Spleen (tissue), 11 donors: Measurements from ENCODE around the gene PRSS22. TPM values are rescaled to one million over a fixed set of nuclear protein-coding genes. Genes with fewer than 3 reads are reported as not detected.
A peak's percentile ranks its signal among the peaks of the same experiment; 100 is the strongest.

Source experiments
- DNase-seq: peaks from one replicate; pipeline ENCODE4 v3.0.0-alpha.2; 2020
- H3K27ac ChIP-seq, 8 donors: fragments of 200-600 bp; sonication (generic) in 7 of 8; 1 replicate in 4 of 8; 2 replicates in 4 of 8; pipeline versions ENCODE4 v1.5.0 to v1.8.0; 2016 to 2021; ENCODE audit warnings: inconsistent platforms in 4 of 8, mild to moderate bottlenecking in 4 of 8, moderate library complexity in 1 of 8
- H3K27me3 ChIP-seq, 7 donors: fragments of 200-600 bp; sonication (generic) in 6 of 7; replicated peaks in 1 of 7; 1 replicate in 4 of 7; 2 replicates in 3 of 7; pipeline versions ENCODE4 v1.5.0 to v1.8.0; 2016 to 2021; ENCODE audit warnings: inconsistent platforms in 3 of 7, mild to moderate bottlenecking in 1 of 7
- H3K36me3 ChIP-seq, 6 donors: fragments of 200-600 bp; sonication (generic) in 5 of 6; 1 replicate in 4 of 6; 2 replicates in 2 of 6; pipeline versions ENCODE4 v1.5.0 to v1.8.0; 2016 to 2021; ENCODE audit warnings: inconsistent platforms in 2 of 6
- H3K4me1 ChIP-seq, 6 donors: fragments of 200-600 bp; sonication (generic) in 5 of 6; 1 replicate in 3 of 6; 2 replicates in 3 of 6; pipeline versions ENCODE4 v1.5.0 to v1.8.0; 2016 to 2021; ENCODE audit warnings: inconsistent platforms in 3 of 6
- H3K4me3 ChIP-seq, 8 donors: fragments of 200-600 bp; sonication (generic) in 7 of 8; 1 replicate in 4 of 8; 2 replicates in 4 of 8; pipeline versions ENCODE4 v1.5.0 to v1.8.0; 2016 to 2021; ENCODE audit warnings: inconsistent platforms in 4 of 8, mild to moderate bottlenecking in 4 of 8, moderate library complexity in 2 of 8
- H3K9me3 ChIP-seq, 8 donors: fragments of 200-600 bp; sonication (generic) in 7 of 8; 1 replicate in 4 of 8; 2 replicates in 4 of 8; pipeline versions ENCODE4 v1.5.0 to v1.8.0; 2016 to 2021; ENCODE audit warnings: inconsistent platforms in 4 of 8
- POLR2A ChIP-seq, 3 donors: fragments of 450-650 bp; IDR thresholded peaks; one replicate each; pipeline ENCODE4 v1.5.1; 2017; ENCODE audit warnings: antibody characterized with exemption in 3 of 3, mild to moderate bottlenecking in 1 of 3
- POLR2AphosphoS5 ChIP-seq, 3 donors: sonication (generic); formaldehyde crosslinking; IDR thresholded peaks; one replicate each; pipeline ENCODE4 v1.5.1; 2017; ENCODE audit warnings: antibody characterized with exemption in 3 of 3
- WGBS, 5 donors: extraction: QIAGEN DNeasy Blood & Tissue Kit in 3 of 5; methylation state at CpG; one replicate each; pipeline versions ENCODE4 v1.1.5 to v1.1.7; 2013 to 2018; 5-methylcytosine and 5-hydroxymethylcytosine counted together
- intact Hi-C: fragments of 100-400 bp; cut with DNase I; formaldehyde crosslinking; loops from one replicate; pipeline ENCODE4 v1.15.0; 2023; ENCODE audit warnings: low total_unique reads
- polyA plus RNA-seq, 3 donors: library from polyadenylated mRNA; stranded (reverse); fragments of 200-250 nt; gene quantifications; one replicate each; pipeline ENCODE4 v1.2.1, GENCODE V29; 2013
- total RNA-seq, 7 donors: library from RNA; depleted of rRNA in 3 of 7; stranded (reverse); fragments of >200 nt in 3 of 7; fragmentation: NEBNext Ultra II Directional in 4 of 7; extraction: Animal tissue kit (Norgen Biotek cat#: 25700) in 4 of 7; gene quantifications; one replicate each; pipeline versions ENCODE4 v1.1.0 to v1.2.1, GENCODE V29; 2016 to 2021
- TF ChIP-seq, protein P1 (sequence below), 11 experiments: fragments of 200-600 bp in 7 of 11; fragments of 450-650 bp in 4 of 11; sonication (generic) in 4 of 11; IDR thresholded peaks in 8 of 11; conservative IDR thresholded peaks in 3 of 11; 1 replicate in 7 of 11; 2 replicates in 4 of 11; pipeline versions ENCODE4 v1.4.0 to v1.8.0; 2016 to 2021; ENCODE audit warnings: antibody characterized with exemption in 11 of 11, inconsistent platforms in 4 of 11, mild to moderate bottlenecking in 1 of 11
- donor health status: healthy with polysubstance abuse.
- donor health status: DM: no; HTN: no; CAD: no; lungs with moderate emphysema.
- donor health status: DM: no; HTN: no; CAD: no.
- donor health status: Bipolar disorder and iron deficiency.
- donor health status: healthy.
- donor health status: DM: no; HTN: no; CAD: no.
- donor health status: DM: yes; HTN: yes; CAD: no.

Gene PRSS22
- total and polyA plus RNA-seq, 10 donors, result 0.19 to 0.60 (median 0.33) TPM; not detected in 7

DNA sequence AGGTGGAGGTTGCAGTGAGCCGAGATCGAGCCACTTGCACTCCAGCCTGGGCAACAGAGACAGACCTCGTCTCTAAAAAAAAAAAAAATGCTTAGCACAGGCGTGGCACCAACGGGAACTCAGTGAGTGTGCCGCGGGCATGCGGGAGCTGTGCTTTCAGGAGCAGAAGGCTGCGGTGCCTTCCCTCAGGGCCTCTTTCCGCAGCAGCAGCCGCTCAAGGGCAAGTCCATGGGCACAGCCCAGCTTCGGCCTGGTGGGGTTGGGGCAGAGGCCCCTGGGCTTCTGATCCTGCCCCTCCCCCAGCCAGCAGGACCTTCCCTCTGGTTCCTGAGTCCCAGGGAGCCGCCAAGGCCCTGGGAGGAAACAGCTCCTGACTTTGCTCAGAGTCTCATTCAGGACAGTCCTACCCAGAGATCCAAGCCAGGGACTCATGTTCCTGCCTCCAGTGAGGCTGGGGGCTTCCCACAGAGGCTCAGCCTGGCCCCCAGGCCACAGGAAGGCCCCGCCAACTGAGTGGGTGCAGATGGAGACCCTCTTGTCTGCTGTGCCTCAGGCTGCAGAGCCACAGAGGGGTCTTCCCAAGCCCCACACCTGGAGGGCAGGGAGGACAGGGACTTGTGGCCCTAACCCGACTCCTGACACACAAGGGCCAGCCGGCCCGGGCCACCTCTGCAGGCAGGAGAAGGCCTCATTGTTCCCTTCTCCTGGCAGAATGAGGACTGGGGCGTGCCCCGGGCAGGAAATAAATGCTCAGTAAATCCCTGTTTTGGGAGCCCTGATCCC is 31.2 kb downstream of the PRSS22 start:
- H3K36me3 ChIP-seq, result no peaks in the 10 kb centered on the region
- WGBS, 5 donors, result 70 to 85% (median 73%) methylated on average over 15 to 19 of the region's 19 CpGs
- intact Hi-C loops, result no loop called here

DNA sequence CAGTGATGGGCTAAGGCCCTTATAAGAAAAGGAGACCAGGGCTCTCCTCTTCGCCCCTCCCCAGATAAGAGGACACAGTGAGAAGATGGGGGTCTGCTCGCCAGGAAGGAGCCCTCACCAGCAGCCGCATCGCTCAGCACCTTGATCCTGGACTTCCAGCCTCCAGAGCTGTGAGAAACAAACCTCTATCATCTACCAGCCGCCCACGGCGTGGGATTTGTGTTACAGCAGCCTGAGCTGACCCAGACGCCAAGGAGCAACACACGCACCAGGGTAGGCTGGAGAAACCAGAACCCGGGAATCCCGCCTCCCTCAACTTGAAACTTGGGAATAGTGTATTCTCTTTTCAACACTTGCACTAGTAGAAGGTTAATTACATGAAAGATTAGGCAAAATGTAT is 32.1 kb downstream of the PRSS22 start:
- no peaks in the 10 kb centered on the region for H3K36me3 ChIP-seq
- peaks cover 0 to 33% (median 0%) of the 10 kb centered on the region in 7 donors for H3K27me3 ChIP-seq
- no peak overlapping the region for H3K27ac ChIP-seq
- TF ChIP-seq POLR2AphosphoS5 (IDR thresholded peaks at IDR 0.05) (no peak), POLR2A (IDR thresholded peaks at IDR 0.05) (no peak)
- TF ChIP-seq, protein P1, sequence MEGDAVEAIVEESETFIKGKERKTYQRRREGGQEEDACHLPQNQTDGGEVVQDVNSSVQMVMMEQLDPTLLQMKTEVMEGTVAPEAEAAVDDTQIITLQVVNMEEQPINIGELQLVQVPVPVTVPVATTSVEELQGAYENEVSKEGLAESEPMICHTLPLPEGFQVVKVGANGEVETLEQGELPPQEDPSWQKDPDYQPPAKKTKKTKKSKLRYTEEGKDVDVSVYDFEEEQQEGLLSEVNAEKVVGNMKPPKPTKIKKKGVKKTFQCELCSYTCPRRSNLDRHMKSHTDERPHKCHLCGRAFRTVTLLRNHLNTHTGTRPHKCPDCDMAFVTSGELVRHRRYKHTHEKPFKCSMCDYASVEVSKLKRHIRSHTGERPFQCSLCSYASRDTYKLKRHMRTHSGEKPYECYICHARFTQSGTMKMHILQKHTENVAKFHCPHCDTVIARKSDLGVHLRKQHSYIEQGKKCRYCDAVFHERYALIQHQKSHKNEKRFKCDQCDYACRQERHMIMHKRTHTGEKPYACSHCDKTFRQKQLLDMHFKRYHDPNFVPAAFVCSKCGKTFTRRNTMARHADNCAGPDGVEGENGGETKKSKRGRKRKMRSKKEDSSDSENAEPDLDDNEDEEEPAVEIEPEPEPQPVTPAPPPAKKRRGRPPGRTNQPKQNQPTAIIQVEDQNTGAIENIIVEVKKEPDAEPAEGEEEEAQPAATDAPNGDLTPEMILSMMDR (IDR thresholded peaks at IDR 0.05 in 8 of 11, conservative IDR thresholded peaks at IDR 0.05 in 3 of 11), result no peak
- H3K4me3 ChIP-seq, result no peak overlapping the region
- no peaks in the 10 kb centered on the region for H3K9me3 ChIP-seq
- peaks cover 0 to 29% (median 10%) of the 10 kb centered on the region in 6 donors for H3K4me1 ChIP-seq
- peak; percentile 40 for DNase-seq
- intact Hi-C loops, result no loop called here
- WGBS, 5 donors, result 83 to 93% (median 87%) methylated on average over 9 to 11 of the region's 11 CpGs

More for the DNA sequence above, 31.2 kb downstream of the PRSS22 start:
- no peak overlapping the region for H3K4me3 ChIP-seq
- H3K9me3 ChIP-seq, result no peaks in the 10 kb centered on the region
- no peak for TF ChIP-seq POLR2AphosphoS5 (IDR thresholded peaks at IDR 0.05)
- TF ChIP-seq, protein P1 (IDR thresholded peaks at IDR 0.05 in 8 of 11, conservative IDR thresholded peaks at IDR 0.05 in 3 of 11), result no peak
- no peak for TF ChIP-seq POLR2A (IDR thresholded peaks at IDR 0.05)
- DNase-seq, result peak; percentile 64
- no peak overlapping the region for H3K27ac ChIP-seq
- peaks cover 0 to 42% (median 0%) of the 10 kb centered on the region in 7 donors for H3K27me3 ChIP-seq
- peaks cover 0 to 30% (median 10%) of the 10 kb centered on the region in 6 donors for H3K4me1 ChIP-seq

DNA sequence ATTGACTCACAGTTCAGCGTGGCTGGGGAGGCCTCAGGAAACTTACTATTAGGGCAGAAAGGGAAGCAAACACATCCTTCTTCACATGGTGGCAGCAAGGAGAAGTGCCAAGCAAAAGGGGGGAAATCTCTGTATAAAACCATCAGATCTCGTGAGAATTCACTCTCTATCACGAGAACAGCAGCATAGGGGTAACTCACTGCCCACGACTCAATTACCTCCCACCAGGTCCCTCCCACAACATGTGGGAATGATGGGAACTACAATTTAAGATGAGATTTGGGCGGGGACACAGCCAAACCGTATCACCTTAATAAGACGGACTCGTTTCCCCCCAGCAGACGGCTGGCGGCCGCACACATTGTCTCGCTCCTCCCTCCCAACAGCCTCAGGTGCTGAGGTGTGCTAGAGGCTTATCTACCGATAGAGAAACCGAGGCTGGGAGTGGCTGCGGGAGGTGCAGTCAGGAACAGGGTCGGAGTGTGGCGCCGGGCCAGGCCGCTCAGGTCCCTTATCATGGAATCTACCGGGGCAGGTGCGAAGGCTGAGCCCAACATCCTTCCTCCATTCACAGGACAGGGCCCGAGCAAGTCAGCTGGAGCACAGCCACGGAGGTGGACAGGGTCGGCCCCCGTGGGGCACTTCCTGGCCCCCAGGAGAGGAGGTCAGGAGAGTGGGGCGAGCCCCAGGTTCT is 32.8 kb downstream of the PRSS22 start:
- H3K4me1 ChIP-seq, result peaks cover 0 to 22% (median 9%) of the 10 kb centered on the region in 6 donors
- WGBS, 5 donors, result 71 to 85% (median 80%) methylated on average over 26 of the region's 26 CpGs
- H3K27ac ChIP-seq, result no peak overlapping the region
- H3K27me3 ChIP-seq, result peaks cover 0 to 31% (median 0%) of the 10 kb centered on the region in 7 donors
- TF ChIP-seq, protein P1 (IDR thresholded peaks at IDR 0.05 in 8 of 11, conservative IDR thresholded peaks at IDR 0.05 in 3 of 11), result no peak
- TF ChIP-seq POLR2AphosphoS5 (IDR thresholded peaks at IDR 0.05) (no peak), POLR2A (IDR thresholded peaks at IDR 0.05) (no peak)
- intact Hi-C loops, result no loop called here
- H3K4me3 ChIP-seq, result no peak overlapping the region
- peak; percentile 59 for DNase-seq
- no peaks in the 10 kb centered on the region for H3K36me3 ChIP-seq
- no peaks in the 10 kb centered on the region for H3K9me3 ChIP-seq

DNA sequence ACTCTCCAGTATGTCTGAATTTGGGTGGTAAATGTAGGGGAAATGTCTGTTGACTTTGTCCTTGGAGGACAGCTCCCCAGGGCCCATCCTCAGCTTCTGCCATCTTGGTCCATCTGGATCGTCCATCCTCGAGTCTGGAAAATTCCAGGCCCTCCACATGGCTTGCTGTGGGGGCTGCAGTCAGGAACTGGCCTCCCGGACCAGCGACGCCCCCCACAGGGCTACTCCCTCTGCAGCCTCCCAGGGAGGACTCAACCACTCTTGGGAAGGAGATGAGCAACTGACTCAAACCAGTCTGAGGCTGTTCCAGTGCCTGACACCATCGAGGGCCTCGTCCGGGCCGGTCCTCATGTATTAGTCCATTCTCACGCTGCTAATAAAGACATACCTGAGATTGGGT is 33.3 kb downstream of the PRSS22 start:
- Histone ChIP-seq H3K27me3 (peaks cover 0 to 31% (median 0%) of the 10 kb centered on the region in 7 donors), H3K27ac (no peak overlapping the region), H3K36me3 (no peaks in the 10 kb centered on the region), H3K9me3 (no peaks in the 10 kb centered on the region), H3K4me1 (peaks cover 0 to 16% (median 3%) of the 10 kb centered on the region in 6 donors), H3K4me3 (no peak overlapping the region)
- 74 to 95% (median 84%) methylated on average over 6 to 10 of the region's 10 CpGs for WGBS, 5 donors
- DNase-seq, result peak; percentile 36
- intact Hi-C loops, result no loop called here
- TF ChIP-seq, protein P1 (IDR thresholded peaks at IDR 0.05 in 8 of 11, conservative IDR thresholded peaks at IDR 0.05 in 3 of 11), result no peak
- TF ChIP-seq POLR2A (IDR thresholded peaks at IDR 0.05) (no peak), POLR2AphosphoS5 (IDR thresholded peaks at IDR 0.05) (no peak)
